NCI-H128 (cell line): Measurements from ENCODE around the gene SBF2.

Experiments used
- DNase-seq: peaks from one replicate; lab custom pipeline; 2025; ENCODE audit not compliant: unreplicated experiment; lab: John Stamatoyannopoulos, UW

The SBF2 gene

DNA sequence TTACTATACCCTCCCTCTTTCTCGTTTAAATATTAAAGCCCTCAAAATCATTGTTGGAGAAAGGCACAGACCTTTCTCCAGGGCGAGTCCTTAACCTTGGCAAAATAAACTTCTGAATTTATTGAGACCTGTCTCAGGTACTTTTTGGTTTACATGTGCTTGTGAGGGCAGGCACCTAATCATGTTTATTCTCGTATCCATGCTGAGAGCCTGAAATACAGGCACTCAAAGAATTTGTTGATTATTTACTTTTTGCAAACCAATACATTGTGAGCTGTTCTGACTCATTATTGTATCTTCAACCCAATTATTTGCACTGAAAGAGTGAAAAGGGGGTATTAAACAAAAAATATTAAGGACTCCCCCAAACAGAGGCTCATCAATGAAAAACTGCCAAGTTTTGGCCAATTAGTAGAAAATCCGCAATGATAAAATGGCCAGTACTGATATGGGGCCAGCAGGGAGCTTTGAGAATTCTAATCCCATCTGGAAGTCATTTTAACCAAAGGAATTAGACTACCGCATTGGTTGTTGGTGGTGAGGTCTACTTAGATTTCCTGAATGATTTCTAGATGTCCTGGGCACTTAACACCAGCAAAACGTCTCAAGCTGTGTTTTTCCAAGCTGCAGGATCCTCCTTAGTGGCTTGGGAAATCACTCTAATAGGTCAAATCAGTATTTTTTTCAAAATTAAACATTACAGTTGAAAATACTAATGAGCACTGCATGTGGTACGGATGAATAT lies 472.8 kb downstream of the SBF2 start:
- no peak for DNase-seq

DNA sequence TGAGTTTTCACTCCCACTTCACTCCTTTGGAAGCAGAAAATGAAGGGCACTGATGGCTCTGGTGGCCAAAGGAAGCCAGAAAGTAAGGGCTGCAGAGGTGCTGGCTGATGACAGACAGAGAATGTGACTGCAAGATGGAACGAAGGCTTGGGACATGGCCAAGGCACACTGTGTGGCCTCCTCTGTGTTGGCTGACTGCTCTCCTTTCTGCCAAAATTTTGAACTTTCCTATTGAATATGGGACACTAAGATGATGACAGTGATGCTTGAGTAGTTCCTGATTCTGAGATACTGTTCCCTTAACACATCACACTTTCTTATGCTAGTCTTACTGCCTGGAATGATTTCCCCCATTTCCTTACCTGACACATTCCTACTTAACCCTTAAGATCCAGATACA lies 473.8 kb downstream of the SBF2 start:
- DNase-seq = no peak

DNA sequence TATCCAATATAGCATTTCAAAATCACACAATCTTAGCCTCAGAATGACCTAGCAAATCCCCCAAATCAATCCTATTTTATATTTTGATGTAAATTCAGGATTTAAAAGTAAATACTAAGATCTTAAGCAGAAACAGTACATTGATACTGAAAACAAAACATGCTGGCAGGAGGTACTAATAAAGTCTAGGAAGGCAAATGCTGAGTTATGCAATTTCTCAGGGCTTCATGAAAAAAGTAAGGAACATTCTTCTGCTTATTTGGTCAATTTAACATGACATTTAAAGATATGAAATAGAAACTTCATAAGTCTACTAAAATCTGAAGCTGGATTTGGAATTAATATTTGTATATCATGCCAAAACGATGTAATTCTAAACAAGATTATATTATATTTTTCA lies 476.8 kb downstream of the SBF2 start:
- DNase-seq = no peak

DNA sequence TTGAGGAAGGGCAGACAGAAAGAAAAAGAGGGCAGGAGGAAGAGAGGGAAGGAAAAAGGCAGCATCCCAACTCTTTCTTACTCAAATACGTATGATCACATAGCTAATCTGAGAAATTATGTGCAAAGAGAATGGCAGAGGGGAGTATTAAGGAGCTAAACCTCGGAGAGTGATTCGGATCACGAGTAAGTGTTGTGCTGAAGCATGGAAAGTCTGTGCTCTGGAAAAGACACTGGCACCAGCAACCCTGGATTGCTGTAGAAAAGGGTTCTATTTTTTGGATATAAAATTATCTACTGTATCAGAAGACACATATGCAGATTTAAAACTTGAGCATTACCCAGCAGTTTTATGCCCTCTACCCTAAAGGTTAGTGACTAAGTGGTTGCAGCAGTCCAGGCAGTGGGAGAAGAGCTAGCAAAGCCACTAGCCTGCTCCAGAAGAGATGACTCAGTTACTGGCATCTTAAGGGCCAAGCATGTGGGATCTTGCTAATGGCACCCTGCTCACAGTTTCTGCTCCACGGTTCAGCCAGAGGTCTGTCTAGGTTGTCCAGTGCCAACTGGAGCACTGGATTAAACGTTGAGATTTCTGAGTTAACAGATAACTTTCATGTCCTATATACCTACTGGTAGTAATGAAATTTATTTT lies 478.4 kb downstream of the SBF2 start:
- no peak for DNase-seq

DNA sequence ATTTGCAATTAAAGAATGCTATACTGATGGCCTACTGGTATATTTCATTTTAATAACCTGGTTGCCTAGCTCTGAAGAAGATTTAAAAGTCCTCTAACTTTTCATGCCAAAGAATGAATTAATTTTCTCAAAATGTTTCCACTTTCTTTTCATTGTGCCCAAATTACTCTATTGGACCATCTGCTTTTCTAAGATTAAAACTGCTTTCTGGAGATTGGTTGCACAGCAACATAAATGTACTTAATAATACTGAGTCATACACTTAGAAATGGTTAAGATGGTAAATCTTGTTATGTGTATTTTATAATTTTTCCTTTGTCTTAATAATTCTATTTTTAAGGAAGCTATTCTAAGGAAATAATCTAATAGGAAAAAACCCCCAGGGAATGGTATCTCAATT lies 479.9 kb downstream of the SBF2 start:
- no peak for DNase-seq

DNA sequence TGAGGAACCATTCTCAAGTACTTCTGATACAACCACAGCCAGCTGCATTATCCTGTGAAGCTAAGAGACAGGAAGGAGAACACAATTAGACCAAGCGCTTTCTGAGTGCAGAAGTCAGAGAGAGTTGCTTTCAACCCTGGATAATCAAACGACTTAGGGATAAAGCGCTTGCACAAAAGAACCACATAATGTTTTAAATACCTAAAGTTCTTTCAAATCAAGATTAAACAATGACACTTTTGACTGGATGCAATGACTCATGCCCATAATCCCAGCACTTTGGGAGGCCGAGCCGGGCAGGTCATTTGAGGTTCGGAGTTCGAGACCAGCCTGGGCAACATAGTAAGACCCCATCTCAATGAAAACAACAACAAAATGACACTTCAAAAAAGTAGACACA lies 485.1 kb downstream of the SBF2 start:
- no peak for DNase-seq

DNA sequence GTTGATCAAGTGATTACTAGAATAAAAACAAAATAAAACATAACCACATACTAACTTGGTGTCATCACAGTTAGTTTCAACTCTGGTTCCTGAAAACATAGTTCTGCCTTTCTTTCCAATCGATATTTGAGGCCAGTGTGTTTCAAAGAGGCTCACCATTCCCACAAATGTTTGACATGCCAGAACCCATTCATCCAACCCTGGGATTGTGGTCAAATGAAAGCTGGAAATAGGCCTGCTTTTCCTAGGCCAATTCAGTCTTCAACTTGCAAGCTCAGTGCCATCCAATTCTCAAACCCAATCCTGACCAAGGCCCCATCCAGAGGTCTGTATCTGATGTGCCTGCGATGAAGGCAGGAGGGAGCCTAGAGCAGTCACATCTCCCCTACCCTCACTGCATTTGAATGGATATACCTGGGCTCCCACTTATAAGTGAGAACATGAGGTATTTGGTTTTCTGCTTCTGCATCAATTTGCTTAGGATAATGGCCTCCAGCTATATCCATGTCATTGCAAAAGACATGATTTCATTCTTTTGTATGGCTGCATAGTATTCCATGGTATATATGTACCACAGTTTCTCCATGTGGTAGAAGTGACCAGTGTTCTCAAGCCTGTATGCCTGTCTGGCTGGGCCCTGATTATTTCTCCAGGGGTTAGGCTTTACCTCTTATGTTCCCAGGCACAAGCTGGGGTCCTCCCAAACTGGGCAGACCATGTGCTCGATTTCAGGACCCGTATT lies 486.9 kb downstream of the SBF2 start:
- DNase-seq = no peak

DNA sequence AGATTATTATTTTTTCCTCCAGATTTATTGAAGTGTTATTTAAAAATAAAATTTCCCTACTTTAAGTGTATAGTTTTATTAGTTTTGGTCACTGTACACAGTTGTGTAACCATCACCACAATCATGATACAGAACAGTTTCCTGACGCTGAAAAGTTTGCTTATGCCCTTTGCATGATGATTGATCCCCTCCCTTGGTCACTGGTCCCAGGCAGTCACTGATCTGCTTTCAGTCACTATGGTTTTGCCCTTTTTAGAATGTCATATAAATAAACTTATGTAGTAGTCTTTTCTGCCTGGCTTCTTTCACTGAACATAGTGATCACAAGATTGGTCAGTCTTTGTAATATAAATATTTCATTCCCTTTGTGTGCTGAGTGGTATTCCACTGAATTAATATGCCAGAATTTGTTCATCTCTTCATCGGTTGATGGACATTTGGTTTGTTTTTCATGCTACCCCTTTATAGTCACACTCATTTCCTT lies 489.6 kb downstream of the SBF2 start:
- no peak for DNase-seq

DNA sequence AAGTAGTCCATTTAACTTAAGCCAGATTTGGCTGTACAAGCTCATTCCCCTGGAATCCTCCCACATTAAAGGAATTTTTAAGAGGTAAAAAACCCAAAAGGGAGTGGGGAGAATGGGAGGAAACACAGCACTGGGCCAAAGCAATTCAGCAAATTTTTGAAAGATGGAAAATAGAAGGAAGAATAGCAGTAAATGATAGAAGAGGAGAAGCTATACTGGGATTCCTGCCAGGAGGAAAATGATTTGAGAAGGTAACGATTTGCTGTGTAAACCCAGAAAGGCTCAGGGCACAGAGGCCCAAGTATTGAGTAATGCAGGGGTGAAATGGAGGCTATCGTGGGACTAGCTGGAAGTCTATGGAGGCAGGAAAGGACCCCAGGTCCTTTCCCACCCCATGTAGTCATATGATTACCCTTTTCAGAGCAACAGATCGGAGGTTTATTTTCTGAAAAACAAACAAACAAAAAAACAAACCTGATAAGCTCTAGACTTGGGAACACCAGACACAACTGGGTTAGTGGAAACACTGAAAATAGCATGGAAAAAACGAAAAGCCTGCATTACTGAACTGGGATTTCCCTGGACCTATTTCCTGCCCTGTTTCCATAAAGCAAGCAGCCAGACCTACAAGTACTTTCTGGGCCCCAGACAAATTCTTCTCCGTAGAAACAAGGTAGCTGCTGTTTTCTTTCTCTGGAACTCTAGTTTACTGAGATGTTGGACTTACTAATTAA lies 490.2 kb downstream of the SBF2 start:
- DNase-seq = no peak

DNA sequence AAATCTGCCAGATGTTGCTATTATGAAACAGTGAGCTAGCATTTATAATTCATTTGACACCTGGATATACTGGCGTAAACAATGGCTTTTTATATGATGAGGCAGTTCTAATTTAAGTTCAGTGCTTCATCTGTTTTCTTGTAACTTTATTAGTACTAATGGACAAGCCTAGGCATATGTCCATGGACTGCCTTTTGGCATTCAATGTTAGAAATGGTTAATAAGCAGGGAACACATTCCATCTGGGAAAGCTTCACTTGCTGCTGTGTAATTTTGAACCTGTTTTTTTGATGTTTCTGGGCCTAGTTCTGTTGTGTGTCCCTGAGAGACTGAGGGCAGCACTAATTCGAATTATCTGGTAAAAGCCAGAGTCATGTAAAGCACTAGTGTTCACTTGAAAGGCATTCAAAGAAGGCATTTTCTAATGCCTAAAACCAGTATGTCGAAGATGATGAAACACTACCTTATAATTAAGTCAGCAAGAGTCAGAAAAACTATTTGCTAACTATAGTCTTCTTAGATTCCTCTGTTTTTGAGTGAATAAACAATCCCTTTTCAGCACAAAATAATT lies 491.6 kb downstream of the SBF2 start:
- no peak for DNase-seq

DNA sequence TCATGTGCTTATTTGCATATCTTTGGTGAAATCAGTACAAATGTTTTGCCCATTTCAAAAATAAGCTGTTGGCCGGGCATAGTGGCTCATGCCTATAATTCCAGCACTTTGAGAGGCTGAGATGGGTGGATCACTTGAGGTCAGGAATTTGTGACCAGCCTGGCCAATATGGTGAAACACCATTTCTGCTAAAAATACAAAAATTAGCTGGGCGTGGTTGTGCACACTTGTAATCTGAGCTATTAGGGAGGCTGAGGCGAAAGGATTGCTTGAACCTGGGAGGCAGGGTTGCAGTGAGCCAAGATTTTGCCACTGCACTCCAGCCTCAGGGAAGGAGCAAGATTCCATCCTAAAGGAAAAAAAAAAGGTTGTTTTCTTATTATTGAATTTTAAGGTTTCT lies 494.1 kb downstream of the SBF2 start:
- no peak for DNase-seq

DNA sequence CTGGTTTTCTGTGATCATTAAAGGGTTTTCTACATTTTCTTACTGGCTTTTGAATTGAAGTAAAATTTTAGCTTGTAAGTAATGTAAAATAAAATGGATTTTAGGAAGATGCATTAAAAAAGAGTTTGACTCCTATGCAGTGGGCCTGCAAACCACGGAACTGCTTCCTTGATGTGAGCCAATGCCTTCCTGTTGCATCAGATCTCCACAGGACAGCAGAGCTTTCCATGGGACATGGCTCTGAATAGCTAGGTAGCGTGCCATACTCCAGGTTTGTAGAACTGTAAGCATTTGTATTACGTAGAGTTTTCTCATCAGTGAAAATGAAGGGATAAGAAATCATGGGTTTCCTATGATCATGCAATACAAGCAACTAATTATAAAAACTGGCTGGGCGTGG lies 496.7 kb downstream of the SBF2 start:
- DNase-seq = no peak

DNA sequence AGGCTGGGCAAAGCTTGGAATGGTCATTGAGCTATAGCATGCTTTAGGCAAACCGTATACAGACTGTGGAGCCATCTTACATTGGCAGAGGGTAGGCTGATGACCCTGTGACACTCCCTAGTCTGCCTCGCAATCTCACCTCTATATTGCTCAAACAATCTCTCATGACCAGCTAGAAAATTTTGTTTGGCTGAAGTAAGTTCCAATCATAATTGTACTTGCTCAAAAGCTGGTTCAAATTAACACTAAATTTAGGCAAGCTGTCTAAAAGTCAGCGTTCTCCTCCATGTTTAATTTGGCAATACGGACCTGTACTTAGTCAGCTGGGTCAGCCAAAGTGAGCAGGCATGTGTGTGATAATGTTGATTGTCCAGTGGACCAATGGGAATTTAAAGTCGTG lies 497.2 kb downstream of the SBF2 start:
- DNase-seq = no peak

DNA sequence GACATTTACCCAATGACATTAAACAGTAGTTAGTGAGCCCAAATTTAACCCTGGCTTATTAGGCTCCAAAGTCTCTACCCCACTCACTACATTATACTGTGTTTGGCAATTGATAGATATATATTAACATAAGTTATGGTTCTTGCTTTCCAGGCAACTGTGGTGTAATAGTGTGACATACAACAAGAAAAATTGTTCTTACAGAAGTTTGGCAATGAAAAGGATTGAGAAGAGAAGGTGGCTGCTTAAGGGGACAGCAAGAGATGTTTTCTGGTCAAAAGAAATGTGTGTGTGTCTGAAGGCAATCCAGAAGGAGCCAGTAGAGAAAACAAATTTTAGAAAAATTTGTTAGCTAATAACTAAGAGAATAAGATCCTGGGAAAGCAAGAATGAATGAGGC lies 497.8 kb downstream of the SBF2 start:
- no peak for DNase-seq

DNA sequence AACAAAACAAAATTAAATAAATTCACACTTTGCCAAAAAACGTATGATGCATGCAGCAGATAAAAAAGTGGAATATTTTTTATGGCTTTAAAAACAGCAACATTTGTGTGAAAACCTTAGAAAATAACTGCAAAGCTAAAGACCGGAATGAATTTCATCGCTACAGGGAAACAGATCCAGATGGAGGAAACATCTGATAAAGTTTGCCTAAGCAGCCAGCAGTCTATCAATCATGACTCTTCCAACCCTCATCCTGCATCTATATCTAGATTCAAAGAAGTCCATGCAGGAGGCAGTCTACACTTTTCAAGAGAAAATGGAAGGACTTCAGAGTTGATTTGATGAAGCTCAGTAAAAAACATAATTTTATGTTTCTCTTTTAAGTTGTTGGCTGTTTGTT lies 503.3 kb downstream of the SBF2 start:
- no peak for DNase-seq

DNA sequence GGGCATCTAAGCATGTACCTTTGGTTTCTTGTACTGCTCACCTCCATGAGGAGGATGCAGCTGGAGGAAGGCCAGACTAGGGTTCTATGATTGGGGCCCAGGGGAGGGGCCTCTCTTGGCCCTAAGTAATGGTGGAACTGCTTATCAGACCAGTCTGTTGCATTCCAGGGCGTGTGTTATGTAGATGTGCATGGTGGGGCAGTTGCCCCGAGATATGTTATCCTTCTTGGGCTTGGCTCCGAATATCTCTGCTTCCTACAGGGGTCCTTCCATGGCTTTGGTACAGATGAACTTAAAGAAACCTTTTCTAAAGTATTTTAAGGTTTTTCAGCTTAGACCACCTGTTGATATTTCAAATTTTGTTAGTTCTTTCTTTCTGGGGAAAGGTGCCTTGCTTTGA lies 504.1 kb downstream of the SBF2 start:
- DNase-seq = no peak

DNA sequence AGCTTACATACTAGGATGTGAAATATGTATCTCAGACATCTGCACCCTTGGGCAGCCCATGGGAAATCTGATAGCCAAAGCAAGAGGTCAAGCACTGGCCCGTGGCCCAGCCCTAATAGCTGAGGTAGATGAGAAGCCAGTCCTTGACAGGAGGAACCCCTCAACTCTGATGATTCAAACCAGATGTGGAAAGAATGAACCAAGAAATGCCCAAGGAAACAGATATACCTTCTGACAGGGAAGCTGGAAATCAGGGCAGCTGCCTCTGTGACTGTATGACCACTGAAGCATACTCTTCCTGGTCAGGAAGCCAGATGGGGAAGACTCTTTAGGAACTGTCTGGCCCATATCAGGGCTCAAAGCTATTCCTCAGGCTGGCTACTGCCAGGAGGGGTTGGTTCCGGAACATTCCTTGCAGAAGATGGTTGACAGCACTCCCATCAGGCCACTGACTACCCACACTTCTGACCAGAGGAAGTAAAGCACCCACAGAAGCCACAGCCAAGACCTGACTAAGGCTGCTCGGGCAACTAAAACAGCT lies 506.0 kb downstream of the SBF2 start:
- no peak for DNase-seq

DNA sequence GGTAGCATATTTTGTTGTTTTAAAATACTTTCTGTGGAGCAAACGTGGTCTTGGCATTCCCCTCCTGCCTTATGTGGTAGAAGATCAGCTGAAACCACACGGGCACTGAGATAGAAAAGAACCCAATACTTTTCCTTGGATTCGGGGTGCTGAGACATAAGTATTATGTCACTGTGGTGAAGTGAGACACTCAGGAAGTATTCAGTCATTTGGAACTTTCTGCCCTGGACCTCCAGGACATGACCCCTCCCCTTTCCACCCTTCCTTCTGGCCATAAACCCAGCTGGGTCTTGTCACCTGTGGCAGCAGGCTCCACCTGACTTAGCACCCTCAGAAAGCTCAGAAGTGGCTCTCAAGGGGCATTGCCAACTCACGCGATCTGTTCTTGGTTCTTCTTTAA lies 506.8 kb downstream of the SBF2 start:
- no peak for DNase-seq

DNA sequence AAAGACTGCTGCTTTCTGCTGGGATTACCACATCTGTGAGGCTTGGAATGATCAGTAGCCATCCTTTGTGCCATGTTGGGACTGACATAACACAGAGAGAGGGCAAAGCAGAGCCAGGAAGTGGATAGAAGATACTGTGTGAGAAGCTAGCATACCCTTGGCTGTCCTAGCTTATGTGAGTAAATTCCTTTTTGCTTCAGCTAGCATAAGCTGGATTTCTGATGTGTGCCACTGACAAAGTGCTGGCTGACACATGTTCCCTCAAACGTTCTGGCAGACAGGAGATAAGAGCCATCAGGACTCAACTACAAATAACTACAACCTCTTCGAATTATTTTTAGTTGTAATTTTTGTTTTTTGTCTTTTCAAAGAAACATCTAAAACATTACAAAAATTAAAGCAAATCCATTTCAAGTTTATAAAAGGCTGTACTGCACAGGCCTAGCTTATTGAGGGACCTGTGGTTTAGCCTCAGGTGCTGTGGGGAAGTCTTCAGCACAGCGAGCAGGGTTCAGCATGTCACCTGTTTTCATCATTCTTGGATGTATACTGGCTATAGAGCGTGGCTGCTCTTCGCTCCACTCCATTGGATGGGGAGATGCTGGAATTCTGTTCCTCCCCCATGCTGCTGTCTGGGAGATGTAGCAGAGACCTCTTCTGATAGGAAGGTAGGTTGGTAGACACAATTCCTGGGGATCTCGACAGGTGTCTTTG lies 509.3 kb downstream of the SBF2 start:
- no peak for DNase-seq

DNA sequence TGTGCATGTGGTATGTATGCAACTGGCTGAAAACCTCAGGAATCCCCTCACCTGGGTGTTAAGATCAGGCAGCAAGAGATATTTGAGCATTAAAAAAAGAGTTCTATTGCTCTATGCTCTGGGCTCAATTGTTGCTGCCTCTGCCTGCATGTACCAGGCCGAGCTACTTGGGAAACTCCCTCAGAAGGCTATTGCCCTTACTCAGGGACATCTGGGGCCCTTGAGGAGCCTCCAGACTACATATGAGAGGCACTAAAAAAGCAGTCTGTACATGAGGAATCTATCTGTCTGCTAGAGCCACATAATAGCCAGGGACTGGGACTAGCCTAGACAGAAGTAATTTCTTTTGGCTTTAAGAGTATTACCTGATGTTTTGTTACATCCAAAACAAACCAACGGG lies 510.0 kb downstream of the SBF2 start:
- no peak for DNase-seq
